HepG2 (cell line): ENCODE data around the gene NAP1L1. TPM values are rescaled to one million over a fixed set of nuclear protein-coding genes. Genes with fewer than 3 reads are reported as not detected.

ENCODE experiments used
- HDAC2 ChIP-seq: sonication (generic); formaldehyde crosslinking; IDR thresholded peaks from 2 replicates; pipeline ENCODE4 v1.4.0; 2020; ENCODE audit warnings: missing genetic modification reagents
- HIVEP1 ChIP-seq: sonication (generic); formaldehyde crosslinking; IDR thresholded peaks from 2 replicates; pipeline ENCODE4 v1.4.0; 2020; ENCODE audit warnings: mild to moderate bottlenecking, missing genetic modification reagents
- KMT2A ChIP-seq: sonication (generic); formaldehyde crosslinking; IDR thresholded peaks from 2 replicates; pipeline ENCODE4 v1.4.0; 2020; ENCODE audit warnings: missing genetic modification reagents
- NRL ChIP-seq: sonication (generic); formaldehyde crosslinking; IDR thresholded peaks from 2 replicates; pipeline ENCODE4 v1.5.0; 2020; ENCODE audit warnings: missing genetic modification reagents, mild to moderate bottlenecking, moderate library complexity, borderline replicate concordance
- POLR2G ChIP-seq: fragments of 200-400 bp; formaldehyde crosslinking; IDR thresholded peaks from 2 replicates; pipeline ENCODE4 v1.6.1; 2018; ENCODE audit warnings: mild to moderate bottlenecking, low read depth, low read length, moderate library complexity
- SPEN ChIP-seq: sonication (generic); formaldehyde crosslinking; IDR thresholded peaks from 2 replicates; pipeline ENCODE4 v1.5.1; 2020; ENCODE audit warnings: low read depth, mild to moderate bottlenecking, missing genetic modification reagents
- TAF1 ChIP-seq: sonication (generic); formaldehyde crosslinking; IDR thresholded peaks from 2 replicates; pipeline ENCODE4 v1.4.0; 2020; ENCODE audit warnings: missing genetic modification reagents
- XBP1 ChIP-seq: sonication (generic); formaldehyde crosslinking; IDR thresholded peaks from 2 replicates; pipeline ENCODE4 v1.5.0; 2020; ENCODE audit warnings: missing genetic modification reagents
- ZMAT3 ChIP-seq: sonication (generic); formaldehyde crosslinking; conservative IDR thresholded peaks from 2 replicates; pipeline ENCODE4 v1.7.0; 2021; ENCODE audit warnings: missing genetic modification reagents
- ZMYM3 ChIP-seq: sonication (generic); formaldehyde crosslinking; IDR thresholded peaks from 2 replicates; pipeline ENCODE4 v1.5.1; 2020; ENCODE audit warnings: mild to moderate bottlenecking, missing genetic modification reagents
- ZNF446 ChIP-seq: sonication (generic); formaldehyde crosslinking; IDR thresholded peaks from 2 replicates; pipeline ENCODE4 v1.5.0; 2020; ENCODE audit warnings: mild to moderate bottlenecking, missing genetic modification reagents
- ZNF564 ChIP-seq: sonication (generic); formaldehyde crosslinking; IDR thresholded peaks from 2 replicates; pipeline ENCODE4 v1.8.1; 2023; ENCODE audit warnings: mild to moderate bottlenecking, missing genetic modification reagents
- ZNF614 ChIP-seq: IDR thresholded peaks from 2 replicates; pipeline ENCODE4 v1.6.1; 2018; ENCODE audit warnings: missing biosample characterization, missing genetic modification reagents, inconsistent platforms, borderline replicate concordance
- ZSCAN9 ChIP-seq: IDR thresholded peaks from 2 replicates; pipeline ENCODE4 v1.6.1; 2016; ENCODE audit warnings: borderline replicate concordance
- polyA plus RNA-seq, 8 experiments: library from polyadenylated mRNA; depleted of rRNA in 3 of 8; stranded (reverse) in 7 of 8; unstranded in 1 of 8; fragments of >200 nt; fragmentation: Illumina TruSeq in 4 of 8; extraction: Trizol in 4 of 8; gene quantifications; 2 replicates each; pipeline versions ENCODE4 v1.2.1 to v1.2.3, GENCODE V29; 2011 to 2016; ENCODE audit warnings: low read depth in 4 of 8, missing spikeins in 1 of 8, mixed read lengths in 1 of 8; ENCODE audit not compliant: insufficient read depth in 1 of 8
- total RNA-seq, 5 experiments: library from RNA; depleted of rRNA; stranded (reverse); fragments of >200 nt; fragmentation: Illumina TruSeq; extraction: Trizol; gene quantifications; 2 replicates each; pipeline ENCODE4 v1.2.3, GENCODE V29; 2016; ENCODE audit warnings: low read depth in 1 of 5
- TF ChIP-seq, protein P1 (sequence below): sonication (generic); formaldehyde crosslinking; IDR thresholded peaks from 2 replicates; pipeline ENCODE4 v1.5.0; 2020; ENCODE audit warnings: mild to moderate bottlenecking, missing genetic modification reagents
- TF ChIP-seq, protein P2 (sequence below): sonication (generic); formaldehyde crosslinking; IDR thresholded peaks from 2 replicates; pipeline ENCODE4 v1.4.0; 2020; ENCODE audit warnings: mild to moderate bottlenecking, missing genetic modification reagents

NAP1L1 gene
- total and polyA plus RNA-seq, 2 of the 13 experiments (the other 11 are each of a cell fraction or from before 2014, with no cell fraction given), result 207 to 309 TPM

DNA sequence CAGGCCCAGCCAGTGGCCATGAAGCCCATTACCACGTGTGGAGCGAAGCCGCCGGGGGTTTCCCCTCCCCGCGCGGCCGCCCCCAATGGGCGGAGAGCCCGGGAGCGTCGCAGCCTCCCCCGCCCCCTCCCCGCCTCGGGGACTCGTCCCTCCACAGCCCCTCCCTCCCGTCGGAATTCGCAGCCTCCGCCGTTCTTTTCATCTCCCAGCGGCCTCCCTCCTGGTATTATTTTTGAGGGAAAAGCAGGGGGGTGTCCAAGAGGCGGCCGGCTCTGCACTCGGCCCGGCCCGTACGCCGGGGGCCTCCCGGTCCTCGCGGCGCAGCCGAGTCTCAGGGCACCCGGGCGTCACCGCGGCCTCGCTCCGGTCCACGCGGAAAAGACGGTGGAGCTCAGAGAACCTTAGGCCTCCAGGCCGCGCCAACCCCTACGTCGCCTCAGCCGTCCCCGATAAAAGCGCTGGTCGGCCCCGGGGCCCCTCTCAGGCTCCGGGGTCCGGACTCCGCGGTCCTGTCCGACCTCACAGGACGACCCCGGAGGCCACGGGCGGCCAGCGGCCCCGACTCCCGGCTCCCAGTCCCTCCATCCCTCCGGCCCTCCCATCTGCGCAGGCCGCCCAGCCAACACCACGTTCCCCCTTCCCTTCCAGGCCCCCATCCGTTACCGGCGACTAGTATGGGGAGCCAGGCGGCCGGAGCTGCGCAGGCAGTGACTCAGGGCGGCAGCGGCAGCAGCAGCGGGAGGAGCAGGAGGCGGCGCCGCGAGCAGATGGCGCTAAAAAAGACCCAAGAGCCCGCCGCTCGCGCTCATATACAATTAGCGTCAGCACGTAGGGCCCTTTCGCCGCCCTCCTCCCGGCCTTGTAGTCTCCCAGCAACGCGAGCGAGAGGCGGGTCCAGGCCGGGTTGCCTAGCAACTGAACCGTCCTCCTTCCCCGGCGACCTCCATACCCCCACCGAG lies at the start of gene NAP1L1 (continued):
- TF ChIP-seq, protein P1, sequence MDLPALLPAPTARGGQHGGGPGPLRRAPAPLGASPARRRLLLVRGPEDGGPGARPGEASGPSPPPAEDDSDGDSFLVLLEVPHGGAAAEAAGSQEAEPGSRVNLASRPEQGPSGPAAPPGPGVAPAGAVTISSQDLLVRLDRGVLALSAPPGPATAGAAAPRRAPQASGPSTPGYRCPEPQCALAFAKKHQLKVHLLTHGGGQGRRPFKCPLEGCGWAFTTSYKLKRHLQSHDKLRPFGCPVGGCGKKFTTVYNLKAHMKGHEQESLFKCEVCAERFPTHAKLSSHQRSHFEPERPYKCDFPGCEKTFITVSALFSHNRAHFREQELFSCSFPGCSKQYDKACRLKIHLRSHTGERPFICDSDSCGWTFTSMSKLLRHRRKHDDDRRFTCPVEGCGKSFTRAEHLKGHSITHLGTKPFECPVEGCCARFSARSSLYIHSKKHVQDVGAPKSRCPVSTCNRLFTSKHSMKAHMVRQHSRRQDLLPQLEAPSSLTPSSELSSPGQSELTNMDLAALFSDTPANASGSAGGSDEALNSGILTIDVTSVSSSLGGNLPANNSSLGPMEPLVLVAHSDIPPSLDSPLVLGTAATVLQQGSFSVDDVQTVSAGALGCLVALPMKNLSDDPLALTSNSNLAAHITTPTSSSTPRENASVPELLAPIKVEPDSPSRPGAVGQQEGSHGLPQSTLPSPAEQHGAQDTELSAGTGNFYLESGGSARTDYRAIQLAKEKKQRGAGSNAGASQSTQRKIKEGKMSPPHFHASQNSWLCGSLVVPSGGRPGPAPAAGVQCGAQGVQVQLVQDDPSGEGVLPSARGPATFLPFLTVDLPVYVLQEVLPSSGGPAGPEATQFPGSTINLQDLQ (CRISPR knock-in tag), result no peak; the same call in 1 of the 2 replicates
- peak; percentile 84 for TF ChIP-seq TAF1 (CRISPR knock-in tag)
- TF ChIP-seq ZNF446 (CRISPR knock-in tag), result peak; percentile 55; the same call in 1 of the 2 replicates
- peak; percentile 79 for TF ChIP-seq ZMAT3
- TF ChIP-seq KMT2A (CRISPR knock-in tag), result peak; percentile 83
- TF ChIP-seq ZSCAN9 (CRISPR knock-in tag), result no peak
- TF ChIP-seq XBP1 (CRISPR knock-in tag), result no peak
- peak; percentile 60 for TF ChIP-seq NRL (CRISPR knock-in tag)
- TF ChIP-seq, protein P2, sequence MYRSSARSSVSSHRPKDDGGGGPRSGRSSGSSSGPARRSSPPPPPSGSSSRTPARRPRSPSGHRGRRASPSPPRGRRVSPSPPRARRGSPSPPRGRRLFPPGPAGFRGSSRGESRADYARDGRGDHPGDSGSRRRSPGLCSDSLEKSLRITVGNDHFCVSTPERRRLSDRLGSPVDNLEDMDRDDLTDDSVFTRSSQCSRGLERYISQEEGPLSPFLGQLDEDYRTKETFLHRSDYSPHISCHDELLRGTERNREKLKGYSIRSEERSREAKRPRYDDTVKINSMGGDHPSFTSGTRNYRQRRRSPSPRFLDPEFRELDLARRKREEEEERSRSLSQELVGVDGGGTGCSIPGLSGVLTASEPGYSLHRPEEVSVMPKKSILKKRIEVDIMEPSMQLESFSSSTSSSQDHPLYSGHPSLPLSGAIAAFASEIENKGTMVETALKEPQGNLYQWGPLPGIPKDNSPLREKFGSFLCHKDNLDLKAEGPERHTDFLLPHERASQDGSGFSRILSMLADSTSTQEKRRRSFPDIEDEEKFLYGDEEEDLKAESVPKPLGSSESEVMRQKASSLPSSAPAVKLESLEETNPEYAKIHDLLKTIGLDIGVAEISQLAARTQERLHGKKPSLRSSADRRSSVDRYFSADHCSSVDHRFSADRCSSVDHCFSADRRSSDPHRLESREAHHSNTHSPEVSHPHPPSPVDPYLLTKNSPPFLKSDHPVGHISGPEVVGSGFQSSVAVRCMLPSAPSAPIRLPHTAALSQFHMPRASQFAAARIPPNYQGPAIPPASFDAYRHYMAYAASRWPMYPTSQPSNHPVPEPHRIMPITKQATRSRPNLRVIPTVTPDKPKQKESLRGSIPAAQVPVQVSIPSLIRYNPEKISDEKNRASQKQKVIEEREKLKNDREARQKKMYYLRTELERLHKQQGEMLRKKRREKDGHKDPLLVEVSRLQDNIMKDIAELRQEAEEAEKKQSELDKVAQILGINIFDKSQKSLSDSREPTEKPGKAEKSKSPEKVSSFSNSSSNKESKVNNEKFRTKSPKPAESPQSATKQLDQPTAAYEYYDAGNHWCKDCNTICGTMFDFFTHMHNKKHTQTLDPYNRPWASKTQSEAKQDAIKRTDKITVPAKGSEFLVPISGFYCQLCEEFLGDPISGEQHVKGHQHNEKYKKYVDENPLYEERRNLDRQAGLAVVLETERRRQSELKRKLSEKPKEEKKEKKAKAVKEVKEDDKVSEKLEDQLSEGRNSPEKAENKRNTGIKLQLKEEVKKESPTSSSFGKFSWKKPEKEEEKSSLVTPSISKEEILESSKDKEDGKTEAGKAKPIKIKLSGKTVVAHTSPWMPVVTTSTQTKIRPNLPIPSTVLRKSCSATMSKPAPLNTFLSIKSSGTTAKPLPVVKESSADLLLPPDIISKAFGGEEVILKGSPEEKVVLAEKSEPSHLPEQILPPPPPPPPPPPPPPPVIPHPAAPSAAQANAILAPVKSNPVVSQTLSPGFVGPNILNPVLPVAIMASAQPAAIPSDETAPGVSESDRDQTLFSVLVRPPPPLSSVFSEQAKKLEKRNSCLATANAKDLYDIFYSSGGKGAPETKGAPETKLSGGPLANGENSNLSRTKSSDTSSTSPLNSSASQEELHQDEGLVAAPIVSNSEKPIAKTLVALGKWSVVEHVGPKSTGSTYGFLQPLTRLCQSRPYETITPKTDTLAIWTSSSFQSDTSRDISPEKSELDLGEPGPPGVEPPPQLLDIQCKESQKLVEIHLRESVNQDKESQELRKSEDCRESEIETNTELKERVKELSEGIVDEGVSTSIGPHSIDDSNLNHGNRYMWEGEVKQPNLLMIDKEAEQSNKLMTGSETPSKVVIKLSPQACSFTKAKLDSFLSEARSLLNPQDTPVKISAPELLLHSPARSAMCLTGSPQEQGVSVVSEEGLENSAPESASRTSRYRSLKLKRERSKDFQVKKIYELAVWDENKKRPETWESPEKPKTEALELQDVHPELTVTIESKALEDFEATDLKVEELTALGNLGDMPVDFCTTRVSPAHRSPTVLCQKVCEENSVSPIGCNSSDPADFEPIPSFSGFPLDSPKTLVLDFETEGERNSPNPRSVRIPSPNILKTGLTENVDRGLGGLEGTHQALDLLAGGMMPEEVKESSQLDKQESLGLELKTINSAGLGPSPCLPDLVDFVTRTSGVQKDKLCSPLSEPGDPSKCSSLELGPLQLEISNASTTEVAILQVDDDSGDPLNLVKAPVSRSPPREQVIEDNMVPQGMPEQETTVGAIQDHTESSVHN (CRISPR knock-in tag), result no peak; the same call in 1 of the 2 replicates
- 0 out of 2 replicates have a peak, but pooled peaks have one; percentile 16 for TF ChIP-seq ZMYM3 (CRISPR knock-in tag)
- TF ChIP-seq POLR2G, result peak; percentile 89
- TF ChIP-seq ZNF614 (CRISPR knock-in tag), result peak; percentile 48; the same call in 1 of the 2 replicates
- no peak for TF ChIP-seq ZNF564 (CRISPR knock-in tag)
- TF ChIP-seq HDAC2 (CRISPR knock-in tag), result peak; percentile 33; the same call in 1 of the 2 replicates
- TF ChIP-seq HIVEP1 (CRISPR knock-in tag), result 0 out of 2 replicates have a peak, but pooled peaks have one; percentile 12
- TF ChIP-seq SPEN, result peak; percentile 73; the same call in 1 of the 2 replicates
